GM10847 (cell line): ENCODE data around the gene MED20.

Experiments used
- POLR2A ChIP-seq: IDR thresholded peaks from 2 replicates; pipeline ENCODE4 v1.6.1; 2011; ENCODE audit not compliant: insufficient read length; ENCODE audit errors: extremely low read depth

The MED20 gene

GRCh38 chr6:41895300-41896233 is 25.4 kb downstream of the MED20 start, which contains the start of gene USP49:
USP49 (minus strand) TSS chr6:41895375; CDS start chr6:41806983, 88,392 bp downstream.
- peak; percentile 45 for TF ChIP-seq POLR2A

GRCh38 chr6:41894366-41895299 is 26.3 kb downstream of the MED20 start:
- no peak for TF ChIP-seq POLR2A

- no peak for TF ChIP-seq POLR2A
These were observed 27.9 kb downstream of the MED20 start for GRCh38 chr6:41892921-41893564.

GRCh38 chr6:41887331-41887751 is 33.6 kb downstream of the MED20 start:
- no peak for TF ChIP-seq POLR2A

- no peak for TF ChIP-seq POLR2A
These were observed 35.0 kb downstream of the MED20 start for GRCh38 chr6:41885930-41886329.

- TF ChIP-seq POLR2A = no peak
These were observed 36.0 kb downstream of the MED20 start for GRCh38 chr6:41884957-41885356.

GRCh38 chr6:41881506-41881905 is 39.4 kb downstream of the MED20 start:
- TF ChIP-seq POLR2A = no peak

- no peak for TF ChIP-seq POLR2A
These were observed 42.0 kb downstream of the MED20 start for GRCh38 chr6:41878961-41879405.

GRCh38 chr6:41878246-41878645 is 42.7 kb downstream of the MED20 start:
- TF ChIP-seq POLR2A = no peak

GRCh38 chr6:41877051-41877680 is 43.8 kb downstream of the MED20 start:
- no peak for TF ChIP-seq POLR2A

GRCh38 chr6:41874741-41875140 is 46.2 kb downstream of the MED20 start:
- TF ChIP-seq POLR2A = no peak

- TF ChIP-seq POLR2A = no peak
These were observed 48.8 kb downstream of the MED20 start for GRCh38 chr6:41872147-41872546.

- TF ChIP-seq POLR2A = no peak
These were observed 49.2 kb downstream of the MED20 start for GRCh38 chr6:41871691-41872090.

- no peak for TF ChIP-seq POLR2A
These were observed 61.6 kb downstream of the MED20 start for GRCh38 chr6:41859356-41859755.

GRCh38 chr6:41858703-41859102 is 62.2 kb downstream of the MED20 start:
- no peak for TF ChIP-seq POLR2A
